HG02973 (cell line): ENCODE results near the gene CDH13.
A peak's percentile ranks its signal among the peaks of the same experiment; 100 is the strongest.

ENCODE experiments used
- ATAC-seq: cut with Tn5 transposase; IDR thresholded peaks from one replicate; pipeline ENCODE4 v1.9.1; 2021; ENCODE audit warnings: moderate library complexity; ENCODE audit not compliant: unreplicated experiment

CDH13 gene

GRCh38 chr16:83315271-83315670, 688.5 kb downstream of the CDH13 start:
- no peak for ATAC-seq

DNA sequence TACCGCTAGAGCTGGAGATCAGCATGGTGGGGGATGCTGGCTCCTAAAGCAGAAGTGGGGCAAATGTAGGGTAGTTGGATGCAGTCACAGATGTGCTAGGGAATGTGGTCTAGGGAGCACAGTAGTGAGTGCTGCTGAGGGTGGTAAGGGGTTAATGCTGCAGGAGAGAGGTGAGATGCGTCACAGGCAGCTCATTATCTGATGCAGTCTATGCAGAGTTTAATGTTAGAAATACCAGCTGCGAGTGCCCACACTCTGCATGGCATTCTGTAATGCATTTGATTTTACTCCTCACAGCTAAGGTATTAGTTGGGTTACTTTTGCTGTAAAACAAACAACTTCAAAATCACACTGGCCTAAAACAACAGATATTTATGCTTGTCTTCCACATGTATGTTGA, 689.7 kb downstream of the CDH13 start:
- ATAC-seq = no peak

DNA sequence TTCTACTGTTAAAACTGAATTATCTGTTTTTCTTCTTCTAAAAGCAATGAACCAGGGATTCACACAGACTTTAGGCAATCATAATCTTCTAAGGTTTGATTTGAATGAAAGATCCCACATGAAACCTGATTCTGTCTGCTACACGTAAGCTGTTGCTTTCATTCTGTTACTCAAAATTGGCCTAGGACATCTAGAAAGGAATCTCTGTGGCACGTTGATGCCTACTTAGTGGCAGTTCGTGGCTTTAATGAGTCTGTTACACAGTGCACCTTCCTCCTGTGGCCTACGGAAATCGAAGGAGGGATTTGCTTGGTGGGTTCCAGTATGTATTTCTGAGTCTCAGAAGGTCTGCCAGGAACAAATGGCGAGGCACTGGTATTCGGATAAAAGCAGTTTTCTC, 691.6 kb downstream of the CDH13 start:
- no peak for ATAC-seq

DNA sequence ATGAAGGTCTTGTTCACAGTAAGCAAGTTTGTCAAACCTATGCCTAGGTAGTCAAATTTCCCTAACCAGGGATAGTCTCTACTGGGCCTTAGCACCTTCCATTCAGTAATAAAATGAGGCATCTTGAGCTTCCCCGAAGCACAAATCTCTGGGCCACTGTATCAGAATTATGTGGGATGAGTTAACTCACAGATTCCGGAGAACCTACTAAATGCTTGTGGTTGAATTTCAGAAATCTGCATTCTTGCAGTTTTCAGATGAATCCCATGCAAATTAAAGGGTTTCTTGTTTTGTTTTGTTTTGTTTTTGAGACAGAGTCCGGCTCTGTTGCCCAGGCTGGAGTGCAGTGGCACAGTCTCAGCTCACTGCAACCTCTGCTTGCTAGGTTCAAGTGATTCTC, 702.2 kb downstream of the CDH13 start:
- no peak for ATAC-seq

DNA sequence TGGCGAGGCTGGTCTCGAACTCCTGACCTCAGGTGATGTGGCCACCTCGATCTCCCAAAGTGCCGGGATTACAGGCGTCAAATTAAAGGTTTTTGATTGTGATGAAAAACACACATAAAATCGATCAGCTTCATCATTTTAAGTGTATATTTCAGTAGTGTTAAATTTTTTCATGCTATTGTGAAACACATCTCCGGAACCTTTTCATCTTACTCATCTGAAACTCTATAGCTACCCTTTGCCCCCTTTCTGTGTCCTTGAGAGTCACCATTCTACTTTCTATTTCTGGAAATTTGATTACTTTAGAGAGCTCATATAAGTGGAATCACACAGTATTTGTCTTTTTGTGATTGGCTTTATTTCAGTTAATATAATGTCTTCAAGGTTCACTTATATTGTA, 702.7 kb downstream of the CDH13 start:
- no peak for ATAC-seq

DNA sequence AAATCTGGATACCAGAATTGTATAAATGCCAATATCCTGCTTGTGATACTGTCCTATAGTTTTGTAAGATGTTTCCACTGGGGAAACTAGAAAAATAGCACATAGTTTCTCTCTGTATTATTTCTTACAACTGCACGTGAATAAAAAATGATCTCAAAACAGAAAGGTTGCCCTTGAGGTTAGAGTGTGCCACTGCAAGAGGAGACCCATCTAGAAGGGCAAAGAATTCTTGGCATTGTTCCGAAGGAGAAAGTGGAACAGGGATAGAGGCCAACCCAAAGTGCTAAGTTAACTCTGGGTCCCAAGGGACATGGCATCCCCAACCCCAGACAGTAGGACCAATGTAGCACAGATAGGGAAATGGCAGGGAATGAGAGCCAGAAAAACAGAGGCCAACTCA, 703.5 kb downstream of the CDH13 start:
- no peak for ATAC-seq

DNA sequence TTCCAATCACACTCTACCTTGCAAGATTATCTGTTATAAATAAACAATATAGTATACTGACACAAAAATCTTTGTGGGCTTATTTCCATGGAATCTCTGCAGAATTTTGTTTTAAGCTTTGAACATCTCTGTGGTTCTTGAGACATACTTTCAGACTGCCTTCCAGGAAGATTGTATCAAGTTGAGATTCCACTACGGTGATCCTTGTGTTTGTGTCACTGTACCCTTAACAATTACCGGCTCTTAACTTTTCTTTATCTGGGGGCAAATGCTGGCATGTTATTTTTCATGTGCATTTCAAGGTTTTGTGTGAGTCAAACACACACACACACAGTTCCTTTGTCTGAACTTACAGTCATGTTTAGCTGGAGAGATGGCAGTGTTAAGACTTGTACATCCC, 708.3 kb downstream of the CDH13 start:
- ATAC-seq = no peak

- no peak for ATAC-seq
Measured at GRCh38 chr16:83336603-83337002, 709.8 kb downstream of the CDH13 start.

DNA sequence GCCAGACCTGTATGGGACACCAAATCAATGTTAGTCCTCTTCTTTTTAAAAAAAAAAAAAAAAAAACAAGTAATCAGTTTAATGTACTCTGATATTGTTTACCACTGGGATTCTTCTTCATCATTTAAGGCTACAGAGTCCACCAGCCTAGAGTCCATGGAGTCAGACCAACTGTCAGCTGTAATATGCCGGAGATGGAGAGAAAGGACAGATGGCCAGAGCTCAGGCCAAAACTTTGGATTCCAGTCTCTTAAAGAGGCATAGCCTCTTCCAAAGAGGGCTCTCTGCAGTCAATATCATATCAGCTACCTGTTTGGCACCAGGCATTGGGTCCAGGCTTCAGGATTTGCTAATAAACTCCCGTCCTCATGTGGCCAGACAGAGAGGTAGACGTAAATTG, 711.4 kb downstream of the CDH13 start:
- no peak for ATAC-seq

GRCh38 chr16:83338941-83339340, 712.2 kb downstream of the CDH13 start:
- ATAC-seq = no peak

GRCh38 chr16:83343935-83344366, 717.2 kb downstream of the CDH13 start:
- ATAC-seq = no peak

GRCh38 chr16:83345846-83346640, 719.3 kb downstream of the CDH13 start:
- no peak for ATAC-seq

- ATAC-seq = no peak
Measured at GRCh38 chr16:83348991-83349390, 722.2 kb downstream of the CDH13 start.

- no peak for ATAC-seq
Measured at GRCh38 chr16:83350481-83350880, 723.7 kb downstream of the CDH13 start.

- ATAC-seq = no peak
Measured at GRCh38 chr16:83351846-83352245, 725.1 kb downstream of the CDH13 start.

- ATAC-seq = no peak
Measured at GRCh38 chr16:83353241-83353640, 726.5 kb downstream of the CDH13 start.

- no peak for ATAC-seq
Measured at GRCh38 chr16:83354015-83354414, 727.2 kb downstream of the CDH13 start.

GRCh38 chr16:83355570-83356218, 728.9 kb downstream of the CDH13 start:
- no peak for ATAC-seq

DNA sequence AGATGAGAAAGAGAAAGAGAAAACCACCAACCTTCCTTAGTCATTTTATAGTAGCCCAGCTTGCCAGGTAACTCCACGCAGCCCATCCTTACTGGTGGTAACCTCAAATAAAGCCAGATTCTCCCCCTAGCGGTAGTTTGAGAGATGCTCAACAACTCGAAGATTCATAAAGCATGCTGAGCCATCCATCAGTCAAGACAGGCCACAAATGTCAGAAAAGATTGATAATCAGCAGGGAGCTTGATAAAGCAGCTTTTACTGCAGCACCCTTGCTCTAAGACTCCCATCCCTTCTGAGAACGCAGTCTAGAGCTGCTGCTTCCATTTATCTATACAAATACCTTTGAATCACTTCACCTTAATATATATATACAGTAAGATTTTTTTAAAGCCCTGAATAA, 729.5 kb downstream of the CDH13 start:
- peak; percentile 74 for ATAC-seq

GRCh38 chr16:83356986-83357385, 730.2 kb downstream of the CDH13 start:
- ATAC-seq = no peak

GRCh38 chr16:83363521-83363920, 736.8 kb downstream of the CDH13 start:
- no peak for ATAC-seq

DNA sequence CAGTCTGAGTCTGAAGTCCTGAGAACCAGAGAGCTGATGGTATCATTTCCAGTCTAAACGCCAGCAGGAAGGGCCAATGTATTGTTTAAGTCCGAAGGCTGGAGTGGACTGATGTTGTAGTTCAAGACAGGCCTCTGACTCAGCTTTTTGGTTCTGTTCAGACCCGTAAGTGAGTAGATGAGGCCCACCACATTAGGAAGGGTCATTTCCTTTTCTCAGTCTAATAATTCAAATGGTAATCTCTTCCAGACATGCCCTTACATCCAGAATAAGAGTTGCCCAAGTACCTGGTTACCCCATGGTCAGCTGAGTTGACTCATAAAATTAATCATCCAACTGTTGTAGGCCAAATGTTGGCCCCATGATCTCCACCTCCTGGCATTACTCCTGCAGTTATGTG, 738.4 kb downstream of the CDH13 start:
- ATAC-seq = no peak

DNA sequence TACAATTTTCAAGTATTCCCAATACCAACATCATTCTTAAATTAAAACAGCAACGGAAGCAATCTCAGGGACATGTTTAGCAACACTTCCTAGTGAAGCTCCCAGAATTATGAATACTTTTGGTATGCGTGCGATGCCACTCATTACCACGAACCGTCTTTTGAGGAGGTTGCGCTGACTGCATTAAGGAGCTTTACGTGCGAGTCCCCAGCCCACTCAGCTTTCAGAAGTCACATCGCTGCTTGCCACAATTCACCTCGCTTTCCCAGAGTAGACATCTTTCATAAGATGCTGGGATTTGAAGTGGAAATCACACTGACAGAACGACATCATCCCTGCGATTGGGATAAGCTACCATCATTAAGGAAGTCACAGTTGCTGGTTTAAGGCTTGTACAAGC, 739.5 kb downstream of the CDH13 start:
- ATAC-seq = no peak
